Upper lobe of right lung (tissue), 1 donor: ENCODE data around the gene RAB3GAP1. TPM values are rescaled to one million over a fixed set of nuclear protein-coding genes. Genes with fewer than 3 reads are reported as not detected.

Experiments used
- ATAC-seq: fragments of 200-7000 bp; cut with Tn5 transposase; one replicate; pipeline ENCODE4 v1.9.1; 2020; ENCODE audit warnings: mild to moderate bottlenecking, moderate library complexity
- DNase-seq: peaks from one replicate; pipeline ENCODE4 v3.0.0-alpha.2; 2020
- H3K27ac ChIP-seq: fragments of 200-600 bp; one replicate; pipeline ENCODE4 v1.8.0; 2022
- H3K27me3 ChIP-seq: fragments of 200-600 bp; one replicate; pipeline ENCODE4 v1.8.0; 2022; ENCODE audit warnings: mild to moderate bottlenecking
- H3K36me3 ChIP-seq: fragments of 200-600 bp; one replicate; pipeline ENCODE4 v1.8.0; 2022
- H3K4me1 ChIP-seq: fragments of 200-600 bp; one replicate; pipeline ENCODE4 v1.8.0; 2022
- H3K4me3 ChIP-seq: fragments of 200-600 bp; one replicate; pipeline ENCODE4 v1.8.0; 2022; ENCODE audit warnings: mild to moderate bottlenecking
- H3K9me3 ChIP-seq: fragments of 200-600 bp; one replicate; pipeline ENCODE4 v1.8.0; 2022
- intact Hi-C: fragments of 100-400 bp; cut with DNase I; formaldehyde crosslinking; loops from one replicate; pipeline ENCODE4 v1.11.0; 2022
- total RNA-seq: library from RNA; stranded (reverse); fragmentation: NEBNext Ultra II Directional; extraction: Animal tissue kit (Norgen Biotek cat#: 25700); gene quantifications from one replicate; pipeline ENCODE4 v1.2.1, GENCODE V29; 2021
- TF ChIP-seq, protein P1 (sequence below): fragments of 200-600 bp; IDR thresholded peaks from one replicate; pipeline ENCODE4 v1.8.0; 2022; ENCODE audit warnings: antibody characterized with exemption
- donor health status: DM: no; HTN: yes; CAD: no; lungs with severe emphysema.

RAB3GAP1 gene
- total RNA-seq, 1 donor from 2014 or later, result 47.8 TPM

DNA sequence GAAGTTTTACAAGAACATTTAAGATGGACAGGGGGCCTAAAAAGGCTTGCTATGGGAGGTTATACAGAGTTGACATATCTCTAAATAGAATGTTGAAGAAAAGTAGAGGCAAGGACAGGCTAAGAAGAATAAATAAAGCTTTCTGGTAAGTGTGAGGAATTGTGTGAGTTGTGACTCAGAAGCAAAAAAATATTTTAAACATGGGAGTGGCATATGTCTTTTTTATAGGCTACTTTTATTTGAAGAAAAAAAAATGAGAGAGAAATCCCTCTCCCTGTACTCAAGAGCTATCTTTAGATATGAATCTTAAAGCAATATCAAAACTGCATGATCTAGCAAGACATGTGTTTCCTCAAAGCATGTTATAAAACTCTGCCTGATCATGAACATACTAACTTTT, 41.1 kb downstream of the RAB3GAP1 start:
- ATAC-seq, result no peak
- H3K36me3 ChIP-seq, result peaks cover 27% of the 10 kb centered on the region

DNA sequence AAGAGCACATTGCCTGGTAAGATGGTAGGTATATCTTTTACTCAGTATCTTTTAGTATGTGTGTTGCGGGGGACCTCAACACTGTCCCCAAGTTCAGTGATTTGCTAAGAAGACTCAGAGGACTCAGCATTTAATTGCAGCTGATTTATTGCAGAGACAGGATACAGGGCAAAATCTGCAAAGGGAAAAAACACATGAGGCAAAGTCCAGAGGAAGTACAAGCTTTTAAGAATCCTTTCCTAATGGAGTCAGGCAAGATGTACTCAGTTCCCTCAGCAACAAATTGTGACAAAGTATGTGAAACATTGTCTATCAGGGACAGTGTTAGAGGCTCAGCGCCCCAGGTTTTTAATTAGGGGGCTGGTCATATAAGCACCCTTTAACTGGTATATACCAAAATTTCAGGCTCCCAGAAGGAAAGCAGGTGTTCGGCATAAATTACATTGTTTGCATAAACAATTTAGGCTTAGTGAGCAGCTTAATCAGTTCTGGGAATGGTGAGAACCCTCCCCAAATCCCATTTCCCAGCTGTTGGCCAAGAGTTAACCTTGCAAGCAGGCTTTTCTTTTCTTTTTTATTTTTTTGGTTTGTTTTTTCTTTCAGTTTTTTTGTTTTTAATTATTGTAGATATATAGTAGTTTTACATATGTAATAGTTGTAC, 41.7 kb downstream of the RAB3GAP1 start:
- Histone ChIP-seq H3K4me3 (no peak overlapping the region), H3K4me1 (no peaks in the 10 kb centered on the region), H3K27me3 (no peaks in the 10 kb centered on the region), H3K9me3 (no peaks in the 10 kb centered on the region), H3K36me3 (peaks cover 27% of the 10 kb centered on the region), H3K27ac (no peak overlapping the region)
- intact Hi-C loops, result no loop called here
- DNase-seq (no peak), ATAC-seq (no peak)
- TF ChIP-seq, protein P1, sequence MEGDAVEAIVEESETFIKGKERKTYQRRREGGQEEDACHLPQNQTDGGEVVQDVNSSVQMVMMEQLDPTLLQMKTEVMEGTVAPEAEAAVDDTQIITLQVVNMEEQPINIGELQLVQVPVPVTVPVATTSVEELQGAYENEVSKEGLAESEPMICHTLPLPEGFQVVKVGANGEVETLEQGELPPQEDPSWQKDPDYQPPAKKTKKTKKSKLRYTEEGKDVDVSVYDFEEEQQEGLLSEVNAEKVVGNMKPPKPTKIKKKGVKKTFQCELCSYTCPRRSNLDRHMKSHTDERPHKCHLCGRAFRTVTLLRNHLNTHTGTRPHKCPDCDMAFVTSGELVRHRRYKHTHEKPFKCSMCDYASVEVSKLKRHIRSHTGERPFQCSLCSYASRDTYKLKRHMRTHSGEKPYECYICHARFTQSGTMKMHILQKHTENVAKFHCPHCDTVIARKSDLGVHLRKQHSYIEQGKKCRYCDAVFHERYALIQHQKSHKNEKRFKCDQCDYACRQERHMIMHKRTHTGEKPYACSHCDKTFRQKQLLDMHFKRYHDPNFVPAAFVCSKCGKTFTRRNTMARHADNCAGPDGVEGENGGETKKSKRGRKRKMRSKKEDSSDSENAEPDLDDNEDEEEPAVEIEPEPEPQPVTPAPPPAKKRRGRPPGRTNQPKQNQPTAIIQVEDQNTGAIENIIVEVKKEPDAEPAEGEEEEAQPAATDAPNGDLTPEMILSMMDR, result no peak

More for the DNA sequence above, 41.1 kb downstream of the RAB3GAP1 start:
- Histone ChIP-seq H3K4me1 (no peaks in the 10 kb centered on the region), H3K27ac (no peak overlapping the region), H3K9me3 (no peaks in the 10 kb centered on the region), H3K27me3 (no peaks in the 10 kb centered on the region), H3K4me3 (no peak overlapping the region)
- intact Hi-C loops, result no loop called here
- DNase-seq, result no peak
- TF ChIP-seq, protein P1, result no peak

DNA sequence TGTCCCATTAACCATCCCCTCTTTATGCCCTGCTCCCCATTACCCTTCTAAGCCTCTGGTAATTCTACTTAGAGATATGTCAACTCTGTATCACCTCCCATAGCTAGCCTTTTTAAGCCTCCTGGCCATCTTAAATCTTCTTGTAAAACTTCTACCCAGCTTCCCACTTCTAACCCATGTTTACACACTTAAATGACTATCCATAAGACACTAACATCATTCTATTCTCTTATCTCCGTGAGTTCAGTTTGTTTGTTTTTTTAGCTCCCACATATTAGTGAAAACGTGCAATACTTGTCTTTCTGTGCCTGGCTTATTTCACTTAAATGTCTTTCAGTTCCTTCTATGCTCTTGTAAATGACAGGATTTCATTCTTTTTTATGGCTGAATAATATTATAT, 42.4 kb downstream of the RAB3GAP1 start:
- peaks cover 27% of the 10 kb centered on the region for H3K36me3 ChIP-seq
- no peak overlapping the region for H3K4me3 ChIP-seq
- no peak overlapping the region for H3K27ac ChIP-seq
- no peak for DNase-seq
- ATAC-seq, result no peak
- no peaks in the 10 kb centered on the region for H3K9me3 ChIP-seq
- intact Hi-C loops, result no loop called here
- H3K27me3 ChIP-seq, result no peaks in the 10 kb centered on the region
- TF ChIP-seq, protein P1, result no peak
- no peaks in the 10 kb centered on the region for H3K4me1 ChIP-seq

DNA sequence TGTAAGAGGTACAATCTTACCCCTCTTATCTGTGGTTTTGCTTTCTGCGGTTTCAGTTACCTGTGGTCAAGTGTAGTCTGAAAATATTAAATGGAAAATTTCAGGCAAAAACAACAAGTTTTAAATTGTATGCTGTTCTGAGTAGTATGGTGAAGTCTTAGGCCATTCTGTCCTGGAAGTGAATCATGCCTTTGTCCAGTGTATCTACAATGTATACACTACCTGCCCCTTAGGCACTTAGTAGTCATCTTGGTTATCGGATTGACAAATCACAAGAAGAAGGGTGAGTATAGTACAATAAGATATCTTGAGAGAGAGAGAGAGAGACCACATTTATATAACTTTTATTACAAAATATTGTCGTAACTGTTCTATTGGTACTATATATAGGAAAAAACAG, 43.5 kb downstream of the RAB3GAP1 start:
- no peak for ATAC-seq
- intact Hi-C loops, result no loop called here
- Histone ChIP-seq H3K27ac (no peak overlapping the region), H3K27me3 (no peaks in the 10 kb centered on the region), H3K9me3 (no peaks in the 10 kb centered on the region), H3K4me3 (no peak overlapping the region), H3K36me3 (peaks cover 27% of the 10 kb centered on the region), H3K4me1 (no peaks in the 10 kb centered on the region)
- DNase-seq, result no peak
- TF ChIP-seq, protein P1, result no peak

DNA sequence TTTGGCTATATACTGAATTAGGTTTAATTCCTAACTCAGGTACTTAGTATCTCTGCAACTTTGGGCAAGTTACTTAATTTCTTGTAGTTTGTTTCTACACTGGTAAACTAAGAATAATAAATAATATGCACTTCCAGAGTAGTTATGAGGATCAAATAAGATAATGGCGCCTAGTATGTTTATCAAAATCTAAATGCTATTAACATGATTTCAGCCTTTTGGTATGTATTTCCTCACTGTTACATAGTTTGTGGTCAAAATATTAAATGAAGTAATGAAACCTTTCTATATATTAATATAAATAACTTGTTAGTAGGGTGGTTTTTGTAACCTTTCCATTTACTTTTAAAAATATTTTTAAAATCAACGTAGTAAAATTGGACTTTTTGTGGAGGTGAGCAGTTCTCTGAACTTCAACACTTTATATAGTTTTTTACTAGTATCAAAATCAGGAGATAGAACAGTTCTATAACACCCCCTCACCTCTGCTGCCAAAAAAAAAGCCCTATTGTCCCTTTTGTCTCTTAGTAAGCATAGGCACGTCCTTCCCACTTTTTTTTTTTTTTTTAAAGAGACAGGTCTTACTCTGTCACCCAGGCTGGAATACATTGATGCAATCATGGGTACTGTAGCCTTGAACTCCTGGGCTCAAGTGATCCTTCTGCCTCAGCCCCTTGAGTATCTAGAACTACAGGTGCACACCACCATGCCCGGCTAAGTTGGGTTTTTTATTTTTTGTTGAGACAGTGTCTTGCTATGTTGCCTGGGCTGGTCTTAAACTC, 44.8 kb downstream of the RAB3GAP1 start:
- peaks cover 27% of the 10 kb centered on the region for H3K36me3 ChIP-seq
- intact Hi-C loops, result no loop called here
- H3K4me3 ChIP-seq, result no peak overlapping the region
- ATAC-seq (no peak), DNase-seq (no peak)
- H3K9me3 ChIP-seq, result no peaks in the 10 kb centered on the region
- H3K27ac ChIP-seq, result no peak overlapping the region
- no peaks in the 10 kb centered on the region for H3K4me1 ChIP-seq
- TF ChIP-seq, protein P1, result no peak
- H3K27me3 ChIP-seq, result no peaks in the 10 kb centered on the region
